Gastrocnemius medialis (tissue), 4 donors: Measurements from ENCODE around the gene GRHL3.

Experiments used
- CTCF ChIP-seq, 5 experiments: fragments of 450-650 bp in 3 of 5; fragments of 200-600 bp in 2 of 5; sonication (generic) in 2 of 5; IDR thresholded peaks in 4 of 5; conservative IDR thresholded peaks in 1 of 5; 1 replicate in 4 of 5; 2 replicates in 1 of 5; pipeline ENCODE4 v1.5.1; 2016 to 2019; ENCODE audit warnings: antibody characterized with exemption in 5 of 5, mild to moderate bottlenecking in 3 of 5, moderate library complexity in 3 of 5
- POLR2A ChIP-seq, 2 donors: fragments of 450-650 bp; IDR thresholded peaks; one replicate each; pipeline ENCODE4 v1.6.1; 2017; ENCODE audit warnings: antibody characterized with exemption in 2 of 2, mild to moderate bottlenecking in 2 of 2, moderate library complexity in 2 of 2

DNA sequence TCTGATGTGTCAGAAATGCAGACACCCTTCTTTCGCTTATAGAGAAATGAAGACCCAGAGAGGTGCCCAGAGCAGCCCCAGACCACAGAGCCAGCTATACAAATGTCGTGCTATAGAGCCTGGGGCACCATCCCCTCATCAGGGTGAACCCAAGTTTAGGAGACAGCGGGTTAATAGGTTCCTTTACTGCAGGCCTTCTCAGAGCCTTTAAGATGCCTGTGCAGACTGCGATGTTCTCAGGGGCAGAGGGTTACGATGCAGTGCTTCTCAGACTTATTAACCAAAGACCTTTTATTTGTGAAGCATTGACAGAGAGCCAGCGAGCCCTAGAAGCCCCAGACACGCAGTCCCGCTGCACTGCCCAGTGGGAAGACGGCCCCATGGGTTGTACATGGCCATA, 47.5 kb downstream of the GRHL3 start:
- TF ChIP-seq CTCF (IDR thresholded peaks at IDR 0.05 in 4 of 5, conservative IDR thresholded peaks at IDR 0.05 in 1 of 5) = no peak
- no peak for TF ChIP-seq POLR2A (IDR thresholded peaks at IDR 0.05)
